SK-N-SH (cell line): Measurements from ENCODE around the gene OXSM.

Experiments
- GABPA ChIP-seq: IDR thresholded peaks from 2 replicates; pipeline ENCODE4 v1.4.0; 2012; ENCODE audit warnings: low read depth, mild to moderate bottlenecking
- GATA2 ChIP-seq: sonication (generic); formaldehyde crosslinking; IDR thresholded peaks from 2 replicates; pipeline ENCODE4 v1.5.0; 2020; ENCODE audit warnings: mild to moderate bottlenecking, missing genetic modification reagents
- SIN3A ChIP-seq: IDR thresholded peaks from 2 replicates; pipeline ENCODE4 v1.6.1; 2012; ENCODE audit warnings: low read depth, mild to moderate bottlenecking, low read length, moderate library complexity, borderline replicate concordance

DNA sequence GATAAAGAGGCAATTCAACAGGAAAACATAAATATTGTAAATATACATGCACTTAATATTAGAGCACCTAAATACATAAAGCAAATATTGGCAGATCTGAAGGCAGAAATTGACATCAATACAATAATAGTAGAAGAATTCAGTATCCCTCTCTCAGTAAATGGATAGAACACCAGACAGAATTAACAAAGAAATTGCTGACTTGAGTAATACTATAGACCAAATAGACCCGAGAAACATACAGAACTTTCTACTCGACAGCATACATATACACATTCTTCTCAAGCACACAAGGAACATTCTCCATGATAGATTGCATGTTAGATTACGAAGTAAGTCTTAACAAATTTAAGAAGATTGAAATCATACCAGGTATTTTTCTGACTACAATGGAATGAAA, 50.2 kb downstream of the OXSM start:
- no peak for TF ChIP-seq SIN3A
- TF ChIP-seq GATA2 (CRISPR knock-in tag), result no peak
- no peak for TF ChIP-seq GABPA
